PC-3 (cell line): ENCODE results near the gene GRIK1. TPM values are rescaled to one million over a fixed set of nuclear protein-coding genes. Genes with fewer than 3 reads are reported as not detected.

Experiments
- ATAC-seq: fragments of 200-7000 bp; cut with Tn5 transposase; 2 replicates; pipeline ENCODE4 v1.9.1; 2020; ENCODE audit warnings: mild to moderate bottlenecking, moderate library complexity
- BruUV-seq: library from RNA; stranded (reverse); fragments of 400-500 nt; replicated peaks from 2 replicates; lab custom pipeline; 2021; lab: Mats Ljungman, UMichigan
- CTCF ChIA-PET: fragments of 300-600 bp; sonication (Branson Sonifier 250); formaldehyde crosslinking; loops from one replicate; lab custom pipeline; 2022; ENCODE audit warnings: antibody characterized with exemption; lab: Charles Lee
- POLR2A ChIA-PET: fragments of 300-600 bp; sonication (Branson Sonifier 250); formaldehyde crosslinking; loops from one replicate; lab custom pipeline; 2022; ENCODE audit warnings: antibody characterized with exemption; ENCODE audit not compliant: unreplicated experiment; lab: Charles Lee
- DNase-seq: peaks from one replicate; pipeline ENCODE4 v3.0.0-alpha.2; 2015
- H2AFZ ChIP-seq: fragments of 300-600 bp; sonication (generic); 2 replicates; pipeline ENCODE4 v1.6.0; 2016; ENCODE audit warnings: antibody characterized with exemption, low read length
- H3F3A ChIP-seq: fragments of 300-600 bp; sonication (generic); one replicate; pipeline ENCODE4 v1.6.0; 2017; ENCODE audit warnings: antibody characterized with exemption, low read length, control low read depth, mild to moderate bottlenecking; ENCODE audit not compliant: unreplicated experiment
- H3K27ac ChIP-seq: fragments of 300-600 bp; sonication (generic); 2 replicates; pipeline ENCODE4 v1.5.1; 2016; ENCODE audit warnings: mild to moderate bottlenecking, low read length
- H3K27me3 ChIP-seq: fragments of 300-600 bp; sonication (generic); 2 replicates; pipeline ENCODE4 v1.6.1; 2016; ENCODE audit warnings: low read length, mixed read lengths
- H3K36me3 ChIP-seq: fragments of 300-600 bp; sonication (generic); 2 replicates; pipeline ENCODE4 v1.6.1; 2016; ENCODE audit warnings: low read depth, mixed run types, low read length, mixed read lengths
- H3K4me1 ChIP-seq: fragments of 300-600 bp; sonication (generic); 2 replicates; pipeline ENCODE4 v1.5.1; 2016; ENCODE audit warnings: low read length; ENCODE audit not compliant: insufficient read depth
- H3K4me2 ChIP-seq: fragments of 300-600 bp; sonication (generic); 2 replicates; pipeline ENCODE4 v1.6.0; 2016; ENCODE audit warnings: low read length
- H3K4me3 ChIP-seq: fragments of 300-600 bp; sonication (generic); 2 replicates; pipeline ENCODE4 v1.5.1; 2016; ENCODE audit warnings: mild to moderate bottlenecking, low read length, mixed read lengths
- H3K79me2 ChIP-seq: fragments of 300-600 bp; sonication (generic); 2 replicates; pipeline ENCODE4 v1.6.1; 2017; ENCODE audit warnings: low read length, mixed read lengths
- H3K9ac ChIP-seq: fragments of 300-600 bp; sonication (generic); 2 replicates; pipeline ENCODE4 v1.6.0; 2016; ENCODE audit warnings: mild to moderate bottlenecking, low read length
- H3K9me2 ChIP-seq: fragments of 300-600 bp; sonication (generic); replicated peaks from 2 replicates; pipeline ENCODE4 v1.6.1; 2016; ENCODE audit warnings: mixed run types, low read length, mixed read lengths
- H3K9me3 ChIP-seq: fragments of 300-600 bp; sonication (generic); 2 replicates; pipeline ENCODE4 v1.6.1; 2016; ENCODE audit warnings: low read length, mixed read lengths
- H4K20me1 ChIP-seq: fragments of 300-600 bp; sonication (generic); 2 replicates; pipeline ENCODE4 v1.6.1; 2016; ENCODE audit warnings: low read length, mixed read lengths
- CTCF ChIP-seq: fragments of 300-600 bp; sonication (generic); conservative IDR thresholded peaks from 2 replicates; pipeline ENCODE4 v1.5.1; 2017; ENCODE audit warnings: antibody characterized with exemption, low read depth, mild to moderate bottlenecking, low read length
- EZH2 ChIP-seq: fragments of 300-600 bp; sonication (generic); IDR thresholded peaks from one replicate; pipeline ENCODE4 v1.6.1; 2017; ENCODE audit warnings: antibody characterized with exemption, mild to moderate bottlenecking, low read length; ENCODE audit not compliant: unreplicated experiment
- EZH2phosphoT487 ChIP-seq: fragments of 300-600 bp; sonication (generic); IDR thresholded peaks from 2 replicates; pipeline ENCODE4 v1.6.1; 2018; ENCODE audit warnings: mild to moderate bottlenecking, antibody characterized with exemption, low read length, borderline replicate concordance
- intact Hi-C: fragments of 100-400 bp; cut with micrococcal nuclease; formaldehyde crosslinking; loops from 2 replicates; pipeline ENCODE4 v1.9.0; 2023
- total RNA-seq: library from RNA; depleted of rRNA; stranded (reverse); fragments of >200 nt; gene quantifications from 2 replicates; pipeline ENCODE4 v1.2.3, GENCODE V29; 2014

Gene GRIK1
- total RNA-seq, 1 experiment from 2014 or later, result not detected

DNA sequence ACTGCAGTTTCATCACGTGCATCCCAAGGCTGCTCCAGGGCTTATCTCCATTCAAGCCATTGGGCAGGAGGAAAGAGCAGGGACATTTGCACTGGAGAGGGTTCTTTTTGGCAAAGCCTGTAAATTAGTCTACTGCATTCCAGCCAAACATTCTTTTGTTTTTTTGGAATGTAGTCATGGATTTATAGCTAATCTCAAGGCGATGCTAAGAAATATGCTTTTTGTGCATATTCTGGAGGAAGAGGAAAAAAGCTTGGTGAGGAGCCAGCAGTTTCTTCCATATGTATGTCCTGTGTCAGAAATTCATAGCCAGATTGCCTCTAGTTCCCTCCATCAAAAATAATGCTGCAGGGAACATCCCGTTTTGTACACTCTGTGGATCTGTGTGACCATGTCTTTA, 419.6 kb downstream of the GRIK1 start:
- Histone ChIP-seq H4K20me1 (no peaks in the 10 kb centered on the region), H3K4me2 (no peak overlapping the region), H3K27me3 (0 out of 2 replicates have a peak, but pooled peaks cover 5% of the 10 kb centered on the region), H3F3A (no peaks in the 10 kb centered on the region), H3K4me3 (no peak overlapping the region), H3K4me1 (no peaks in the 10 kb centered on the region), H3K36me3 (no peaks in the 10 kb centered on the region), H3K9me2 (no peaks in the 10 kb centered on the region), H3K79me2 (no peaks in the 10 kb centered on the region), H3K9ac (no peak overlapping the region), H3K27ac (no peak overlapping the region), H3K9me3 (peaks cover 3% of the 10 kb centered on the region; the same call in 1 of the 2 replicates), H2AFZ (no peak overlapping the region)
- ATAC-seq (no peak), DNase-seq (no peak)
- ChIA-PET CTCF (no interaction called here), POLR2A (no interaction called here)
- BruUV-seq, result no TSS peak
- intact Hi-C loops, result no loop called here
- TF ChIP-seq EZH2phosphoT487, result no peak
- no peak for TF ChIP-seq EZH2
- TF ChIP-seq CTCF, result no peak

GRCh38 chr21:29514652-29515247, 425.0 kb downstream of the GRIK1 start:
- no peak overlapping the region for H3K9ac ChIP-seq
- no peaks in the 10 kb centered on the region for H3K79me2 ChIP-seq
- TF ChIP-seq EZH2phosphoT487 (no peak), CTCF (no peak), EZH2 (no peak)
- H3K36me3 ChIP-seq, result no peaks in the 10 kb centered on the region
- CTCF ChIA-PET, result no interaction called here
- no peaks in the 10 kb centered on the region for H4K20me1 ChIP-seq
- H3K4me2 ChIP-seq, result no peak overlapping the region
- H3K9me2 ChIP-seq, result no peaks in the 10 kb centered on the region
- POLR2A ChIA-PET, result no interaction called here
- no peaks in the 10 kb centered on the region for H3K4me1 ChIP-seq
- no peaks in the 10 kb centered on the region for H3F3A ChIP-seq
- DNase-seq (no peak), ATAC-seq (no peak)
- intact Hi-C loops, result no loop called here
- BruUV-seq, result no TSS peak
- 0 out of 2 replicates have a peak, but pooled peaks cover 5% of the 10 kb centered on the region for H3K27me3 ChIP-seq
- H2AFZ ChIP-seq, result no peak overlapping the region
- H3K9me3 ChIP-seq, result peaks cover 8% of the 10 kb centered on the region; the same call in 1 of the 2 replicates
- no peak overlapping the region for H3K27ac ChIP-seq
- H3K4me3 ChIP-seq, result no peak overlapping the region

- no peak for TF ChIP-seq EZH2
- TF ChIP-seq CTCF, result no peak
- no peak for DNase-seq
- no peaks in the 10 kb centered on the region for H3K4me1 ChIP-seq
- no peak overlapping the region for H3K27ac ChIP-seq
- POLR2A ChIA-PET, result no interaction called here
- no peaks in the 10 kb centered on the region for H3K79me2 ChIP-seq
- no TSS peak for BruUV-seq
- H4K20me1 ChIP-seq, result no peaks in the 10 kb centered on the region
- no peak overlapping the region for H3K4me2 ChIP-seq
- no peaks in the 10 kb centered on the region for H3F3A ChIP-seq
- H3K9me3 ChIP-seq, result peaks cover 8% of the 10 kb centered on the region; the same call in 1 of the 2 replicates
- H3K4me3 ChIP-seq, result no peak overlapping the region
- no peak overlapping the region for H3K9ac ChIP-seq
- no peaks in the 10 kb centered on the region for H3K36me3 ChIP-seq
- no peaks in the 10 kb centered on the region for H3K9me2 ChIP-seq
- CTCF ChIA-PET, result no interaction called here
- H2AFZ ChIP-seq, result no peak overlapping the region
- intact Hi-C loops, result no loop called here
- H3K27me3 ChIP-seq, result no peaks in the 10 kb centered on the region
- no peak for ATAC-seq
Measured at GRCh38 chr21:29513535-29513934, 426.3 kb downstream of the GRIK1 start.
